K562 (cell line): ENCODE data around the gene ZNF280C.

ENCODE experiments used
- CHCHD3 ChIP-seq: fragments of 250-450 bp; sonication (Bioruptor Pico); IDR thresholded peaks from 2 replicates; pipeline ENCODE4 v2.1.2; 2022; ENCODE audit warnings: mild to moderate bottlenecking
- FOXO4 ChIP-seq: fragments of 450-650 bp; formaldehyde crosslinking; IDR thresholded peaks from 2 replicates; pipeline ENCODE4 v1.4.0; 2020; ENCODE audit warnings: mild to moderate bottlenecking, moderate library complexity
- KAT2B ChIP-seq: IDR thresholded peaks from one replicate; pipeline ENCODE4 v1.6.1; 2012; ENCODE audit warnings: low read depth, mild to moderate bottlenecking, control low read depth, inconsistent platforms, low read length, moderate library complexity
- RCOR1 ChIP-seq, 2 experiments: IDR thresholded peaks; 2 replicates each; pipeline ENCODE4 v1.6.1; 2012; ENCODE audit warnings: low read depth in 2 of 2, low read length in 2 of 2, borderline replicate concordance in 1 of 2, improper control_type of control experiment in 1 of 2
- SREBF2 ChIP-seq: sonication (generic); formaldehyde crosslinking; IDR thresholded peaks from 2 replicates; pipeline ENCODE4 v1.4.0; 2020; ENCODE audit warnings: mild to moderate bottlenecking, missing genetic modification reagents
- ZNF311 ChIP-seq: fragments of 250-450 bp; sonication (Bioruptor Pico); IDR thresholded peaks from 2 replicates; pipeline ENCODE4 v1.4.0; 2020; ENCODE audit warnings: mild to moderate bottlenecking, moderate library complexity
- TF ChIP-seq, protein P1 (sequence below): fragments of 250-450 bp; sonication (Bioruptor Pico); IDR thresholded peaks from 2 replicates; pipeline ENCODE4 v1.8.0; 2022; ENCODE audit warnings: moderate library complexity, mild to moderate bottlenecking, inconsistent platforms

DNA sequence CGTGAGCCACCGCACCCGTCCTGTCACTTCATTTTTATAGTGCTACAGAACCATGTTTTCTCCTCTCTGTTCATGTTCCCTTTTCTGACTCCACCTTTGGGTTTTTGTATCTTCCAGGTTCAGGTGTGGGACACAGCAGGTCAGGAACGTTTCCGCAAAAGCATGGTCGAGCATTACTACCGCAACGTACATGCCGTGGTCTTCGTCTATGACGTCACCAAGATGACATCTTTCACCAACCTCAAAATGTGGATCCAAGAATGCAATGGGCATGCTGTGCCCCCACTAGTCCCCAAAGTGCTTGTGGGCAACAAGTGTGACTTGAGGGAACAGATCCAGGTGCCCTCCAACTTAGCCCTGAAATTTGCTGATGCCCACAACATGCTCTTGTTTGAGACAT, 84.5 kb downstream of the ZNF280C start:
- TF ChIP-seq SREBF2 (CRISPR knock-in tag) (no peak), RCOR1 (IDR thresholded peaks at IDR 0.05; ENCODE audit: borderline replicate concordance in 1 of 2, low read depth in 2 of 2, low read length in 2 of 2) (no peak), KAT2B (no peak), ZNF311 (CRISPR knock-in tag) (no peak), CHCHD3 (CRISPR knock-in tag) (no peak), FOXO4 (no peak)
- TF ChIP-seq, protein P1, sequence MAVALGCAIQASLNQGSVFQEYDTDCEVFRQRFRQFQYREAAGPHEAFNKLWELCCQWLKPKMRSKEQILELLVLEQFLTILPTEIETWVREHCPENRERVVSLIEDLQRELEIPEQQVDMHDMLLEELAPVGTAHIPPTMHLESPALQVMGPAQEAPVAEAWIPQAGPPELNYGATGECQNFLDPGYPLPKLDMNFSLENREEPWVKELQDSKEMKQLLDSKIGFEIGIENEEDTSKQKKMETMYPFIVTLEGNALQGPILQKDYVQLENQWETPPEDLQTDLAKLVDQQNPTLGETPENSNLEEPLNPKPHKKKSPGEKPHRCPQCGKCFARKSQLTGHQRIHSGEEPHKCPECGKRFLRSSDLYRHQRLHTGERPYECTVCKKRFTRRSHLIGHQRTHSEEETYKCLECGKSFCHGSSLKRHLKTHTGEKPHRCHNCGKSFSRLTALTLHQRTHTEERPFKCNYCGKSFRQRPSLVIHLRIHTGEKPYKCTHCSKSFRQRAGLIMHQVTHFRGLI (CRISPR knock-in tag) = no peak
